OCI-LY3 (cell line): ENCODE measurements around the gene CA10.

Source experiments
- EZH2phosphoT487 ChIP-seq: fragments of 200-600 bp; shearing (Covaris generic); IDR thresholded peaks from 2 replicates; pipeline ENCODE4 v1.6.1; 2018; ENCODE audit warnings: antibody characterized with exemption, mixed run types, low read depth
- TF ChIP-seq, protein P1 (sequence below): fragments of 200-600, 300-600 bp; sonication (generic); IDR thresholded peaks from 2 replicates; pipeline ENCODE4 v1.5.1; 2014; ENCODE audit warnings: antibody characterized with exemption, low read length, low read depth

DNA sequence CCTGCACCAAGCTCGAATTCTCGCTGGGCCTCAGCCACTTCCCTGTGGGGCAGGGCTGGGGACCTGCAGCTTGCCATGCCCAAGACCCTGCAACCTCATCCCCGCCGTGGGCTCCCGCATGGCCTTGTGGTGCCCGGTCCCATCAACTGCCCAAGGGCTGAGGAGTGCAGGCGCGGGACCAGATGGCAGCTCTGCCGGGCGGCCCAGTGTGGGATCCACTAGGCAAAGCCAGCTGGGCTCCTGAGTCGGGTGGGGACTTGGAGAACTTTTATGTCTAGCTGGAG is 489.6 kb downstream of the CA10 start:
- TF ChIP-seq, protein P1, sequence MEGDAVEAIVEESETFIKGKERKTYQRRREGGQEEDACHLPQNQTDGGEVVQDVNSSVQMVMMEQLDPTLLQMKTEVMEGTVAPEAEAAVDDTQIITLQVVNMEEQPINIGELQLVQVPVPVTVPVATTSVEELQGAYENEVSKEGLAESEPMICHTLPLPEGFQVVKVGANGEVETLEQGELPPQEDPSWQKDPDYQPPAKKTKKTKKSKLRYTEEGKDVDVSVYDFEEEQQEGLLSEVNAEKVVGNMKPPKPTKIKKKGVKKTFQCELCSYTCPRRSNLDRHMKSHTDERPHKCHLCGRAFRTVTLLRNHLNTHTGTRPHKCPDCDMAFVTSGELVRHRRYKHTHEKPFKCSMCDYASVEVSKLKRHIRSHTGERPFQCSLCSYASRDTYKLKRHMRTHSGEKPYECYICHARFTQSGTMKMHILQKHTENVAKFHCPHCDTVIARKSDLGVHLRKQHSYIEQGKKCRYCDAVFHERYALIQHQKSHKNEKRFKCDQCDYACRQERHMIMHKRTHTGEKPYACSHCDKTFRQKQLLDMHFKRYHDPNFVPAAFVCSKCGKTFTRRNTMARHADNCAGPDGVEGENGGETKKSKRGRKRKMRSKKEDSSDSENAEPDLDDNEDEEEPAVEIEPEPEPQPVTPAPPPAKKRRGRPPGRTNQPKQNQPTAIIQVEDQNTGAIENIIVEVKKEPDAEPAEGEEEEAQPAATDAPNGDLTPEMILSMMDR = no peak
- no peak for TF ChIP-seq EZH2phosphoT487
